HCT116 (cell line): ENCODE results near the gene PARP6. TPM values are rescaled to one million over a fixed set of nuclear protein-coding genes. Genes with fewer than 3 reads are reported as not detected.
A peak's percentile ranks its signal among the peaks of the same experiment; 100 is the strongest.

ENCODE experiments used
- ATAC-seq: fragments of 200-7000 bp; cut with Tn5 transposase; 2 replicates; pipeline ENCODE4 v1.9.1; 2020; ENCODE audit warnings: mild to moderate bottlenecking, moderate library complexity
- BruUV-seq: library from RNA; stranded (reverse); fragments of 400-500 nt; replicated peaks from 2 replicates; lab custom pipeline; 2021; lab: Mats Ljungman, UMichigan
- CTCF ChIA-PET: fragments of 300-600 bp; sonication (Branson Sonifier 250); formaldehyde crosslinking; loops from one replicate; lab custom pipeline; 2021; ENCODE audit warnings: antibody characterized with exemption; lab: Charles Lee
- POLR2A ChIA-PET: fragments of 300-600, 350-600 bp; sonication (Branson Sonifier 250); formaldehyde crosslinking; loops from one replicate; lab custom pipeline; 2021; ENCODE audit warnings: antibody characterized with exemption; lab: Charles Lee
- RAD21 ChIA-PET, 2 experiments: fragments of 300-600 bp; sonication (Branson Sonifier 250); formaldehyde crosslinking; loops; one replicate each; lab custom pipeline; 2023; ENCODE audit warnings: low total read pairs in 2 of 2; ENCODE audit not compliant: uncharacterized antibody in 2 of 2, unreplicated experiment in 2 of 2, low non-redundant PET in 1 of 2; lab: Charles Lee
- DNase-seq: peaks from one replicate; pipeline ENCODE4 v3.0.0-alpha.2; 2010; ENCODE audit warnings: low read depth, low spot score
- H2AFZ ChIP-seq: fragments of 200-600 bp; shearing (Covaris generic), sonication (generic); 2 replicates; pipeline ENCODE4 v1.6.1; 2017; ENCODE audit warnings: low read depth, mixed run types, mixed read lengths, antibody characterized with exemption, low read length; ENCODE audit not compliant: poor library complexity, severe bottlenecking
- H3K27ac ChIP-seq: 2 replicates; pipeline ENCODE4 v1.5.1; 2012; ENCODE audit warnings: low read depth, low read length
- H3K27me3 ChIP-seq: fragments of 200-600 bp; sonication (generic); 2 replicates; pipeline ENCODE4 v1.6.1; 2016; ENCODE audit warnings: mixed run types, low read length, mixed read lengths; ENCODE audit not compliant: insufficient read depth
- H3K36me3 ChIP-seq, 2 experiments: fragments of 200-500 bp in 1 of 2; fragments of 200-600 bp in 1 of 2; sonication (Bioruptor generic) in 1 of 2; sonication (generic) in 1 of 2; 2 replicates each; pipeline versions ENCODE4 v1.5.1 to v1.6.1; 2014 to 2016; ENCODE audit warnings: low read length in 2 of 2, inconsistent platforms in 1 of 2, mixed read lengths in 1 of 2, mixed run types in 1 of 2; ENCODE audit not compliant: insufficient read depth in 2 of 2, control insufficient read depth in 1 of 2
- H3K4me1 ChIP-seq, 2 experiments: fragments of 200-600 bp in 1 of 2; sonication (generic) in 1 of 2; 2 replicates each; pipeline versions ENCODE4 v1.5.1 to v1.6.1; 2012 to 2017; ENCODE audit warnings: low read length in 2 of 2, inconsistent platforms in 1 of 2, mild to moderate bottlenecking in 1 of 2, mixed read lengths in 1 of 2, mixed run types in 1 of 2, moderate library complexity in 1 of 2; ENCODE audit not compliant: insufficient read depth in 2 of 2, control insufficient read depth in 1 of 2
- H3K4me2 ChIP-seq: fragments of 200-600 bp; sonication (generic); 2 replicates; pipeline ENCODE4 v1.6.1; 2017; ENCODE audit warnings: mixed run types, low read length, mixed read lengths
- H3K4me3 ChIP-seq, 2 experiments: fragments of 200-600 bp in 1 of 2; sonication (generic) in 1 of 2; replicated peaks in 1 of 2; 2 replicates each; pipeline ENCODE4 v1.5.1; 2011 to 2016; ENCODE audit warnings: low read length in 2 of 2, control low read depth in 1 of 2, low read depth in 1 of 2, mild to moderate bottlenecking in 1 of 2, mixed read lengths in 1 of 2, mixed run types in 1 of 2
- H3K79me2 ChIP-seq: fragments of 200-600 bp; sonication (generic); 2 replicates; pipeline ENCODE4 v1.6.1; 2017; ENCODE audit warnings: mild to moderate bottlenecking, mixed run types, low read length, moderate library complexity, mixed read lengths; ENCODE audit not compliant: insufficient read depth
- H3K9ac ChIP-seq: fragments of 200-600 bp; sonication (generic); 2 replicates; pipeline ENCODE4 v1.6.1; 2016; ENCODE audit warnings: low read length, mixed read lengths
- H3K9me2 ChIP-seq: fragments of 200-600 bp; sonication (generic), shearing (Covaris generic); 2 replicates; pipeline ENCODE4 v1.6.1; 2017; ENCODE audit warnings: mixed run types, mild to moderate bottlenecking, moderate library complexity; ENCODE audit not compliant: insufficient read depth
- H3K9me3 ChIP-seq, 2 experiments: fragments of 200-500 bp in 1 of 2; fragments of 200-600 bp in 1 of 2; sonication (Bioruptor generic) in 1 of 2; sonication (generic) in 1 of 2; 2 replicates each; pipeline ENCODE4 v1.6.1; 2014 to 2017; ENCODE audit warnings: low read length in 2 of 2, mixed read lengths in 2 of 2, inconsistent platforms in 1 of 2, low read depth in 1 of 2, mild to moderate bottlenecking in 1 of 2, mixed run types in 1 of 2, moderate library complexity in 1 of 2; ENCODE audit not compliant: control insufficient read depth in 1 of 2, insufficient read depth in 1 of 2
- H4K20me1 ChIP-seq: fragments of 200-600 bp; sonication (generic), shearing (Covaris generic); 2 replicates; pipeline ENCODE4 v1.6.1; 2017; ENCODE audit warnings: mixed run types, mild to moderate bottlenecking, moderate library complexity; ENCODE audit not compliant: insufficient read depth
- EGR1 ChIP-seq: IDR thresholded peaks from 2 replicates; pipeline ENCODE4 v1.6.1; 2012; ENCODE audit warnings: low read depth
- ELF1 ChIP-seq: IDR thresholded peaks from 2 replicates; pipeline ENCODE4 v1.6.1; 2012; ENCODE audit warnings: low read depth, borderline replicate concordance
- FOSL1 ChIP-seq: IDR thresholded peaks from 2 replicates; pipeline ENCODE4 v1.6.1; 2012; ENCODE audit warnings: low read depth
- POLR2AphosphoS5 ChIP-seq: IDR thresholded peaks from 2 replicates; pipeline ENCODE4 v1.6.1; 2011; ENCODE audit warnings: mild to moderate bottlenecking, low read depth, low read length, moderate library complexity
- RAD21 ChIP-seq: IDR thresholded peaks from 2 replicates; pipeline ENCODE4 v1.6.1; 2012; ENCODE audit warnings: low read depth, mild to moderate bottlenecking
- intact Hi-C: fragments of 100-400 bp; cut with micrococcal nuclease; formaldehyde crosslinking; loops from 2 replicates; pipeline ENCODE4 v1.10.0; 2022
- total RNA-seq: library from RNA; stranded (reverse); gene quantifications from one replicate; pipeline ENCODE4 v1.2.1, GENCODE V29; 2021; ENCODE audit not compliant: unreplicated experiment
- TF ChIP-seq, protein P1 (sequence below): IDR thresholded peaks from 2 replicates; pipeline ENCODE4 v1.6.1; 2011; ENCODE audit warnings: mild to moderate bottlenecking, low read length, moderate library complexity; ENCODE audit not compliant: insufficient replicate concordance; ENCODE audit errors: extremely low read depth
- TF ChIP-seq, protein P2 (sequence below): IDR thresholded peaks from 2 replicates; pipeline ENCODE4 v1.6.1; 2012
- TF ChIP-seq, protein P3 (sequence below): IDR thresholded peaks from 2 replicates; pipeline ENCODE4 v1.6.1; 2012

The PARP6 gene
- total RNA-seq, 1 experiment from 2014 or later: 67.9 TPM

DNA sequence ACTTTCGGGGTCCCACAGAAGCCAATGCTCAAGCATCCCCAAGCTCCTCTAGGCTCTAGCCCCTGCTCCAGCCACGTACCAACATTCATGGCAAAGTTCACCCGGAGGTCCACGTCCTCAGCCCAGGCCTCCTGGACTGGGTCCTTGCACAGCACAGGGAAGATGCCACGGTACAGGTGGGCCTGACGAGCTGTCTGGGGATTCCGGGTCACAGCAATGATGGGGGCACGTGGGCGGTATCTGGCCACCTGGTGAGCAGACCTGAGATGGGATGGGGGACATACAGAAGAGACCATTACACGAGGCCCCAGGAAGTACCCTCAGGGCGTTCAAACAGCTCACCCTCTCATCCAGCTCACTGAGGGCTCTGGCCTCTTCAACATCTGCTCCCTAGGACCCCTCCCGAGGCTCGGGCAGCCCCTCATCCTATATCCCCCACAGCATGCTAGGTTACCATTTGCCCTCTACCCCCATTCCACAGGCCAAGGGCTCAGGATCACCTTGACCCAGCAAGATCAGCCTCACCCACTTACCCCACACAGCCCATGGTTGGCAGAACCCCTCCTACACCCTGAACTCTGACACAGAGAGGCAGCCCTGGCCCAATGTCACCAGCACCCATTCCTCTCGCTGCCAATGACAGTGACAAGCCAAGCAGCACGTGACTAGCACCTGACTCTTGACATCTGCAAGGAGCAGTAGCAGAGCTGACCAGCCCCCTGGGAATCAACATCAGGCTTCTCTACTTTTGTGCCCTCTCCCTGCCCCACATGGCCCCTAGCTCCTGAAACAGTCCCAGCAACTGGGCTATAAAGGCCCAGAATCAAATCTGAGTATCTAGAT, 71.7 kb downstream of the PARP6 start:
- DNase-seq (no peak), ATAC-seq (no peak)
- ChIA-PET RAD21 (interaction anchor here in 1 of 2 experiments (0.8 kb wide), 1 partner anchor 85 kb away, joined by 6 read pairs; no protein-coding TSS in a partner anchor), CTCF (interaction anchor here (0.6 to 1.5 kb wide), 6 partner anchors 26 to 452 kb away, joined by 3 to 7 read pairs (median 4); no protein-coding TSS in a partner anchor), POLR2A (interaction anchor here (1.2 to 1.7 kb wide), 3 partner anchors 27 to 38 kb away, joined by 4 to 7 read pairs (median 4); partner anchors contain the start of gene PKM)
- Histone ChIP-seq H3K9me3 (no peaks in the 10 kb centered on the region), H3K4me1 (peaks cover 5 to 32% of the 10 kb centered on the region in 2 experiments; a peak in 3 of 4 replicates), H3K4me3 (no peak overlapping the region), H3K9ac (no peak overlapping the region), H2AFZ (no peak overlapping the region), H3K36me3 (peaks cover 51 to 63% of the 10 kb centered on the region in 2 experiments; a peak in 3 of 4 replicates), H3K9me2 (no peaks in the 10 kb centered on the region), H4K20me1 (peaks cover 24% of the 10 kb centered on the region; the same call in 1 of the 2 replicates), H3K27ac (peak overlapping the region; percentile 0), H3K27me3 (no peaks in the 10 kb centered on the region), H3K4me2 (no peak overlapping the region), H3K79me2 (peaks cover 33% of the 10 kb centered on the region)
- BruUV-seq: no TSS peak
- TF ChIP-seq RAD21: no peak
- no peak; the same call in 1 of the 2 replicates for TF ChIP-seq ELF1
- TF ChIP-seq EGR1: no peak
- TF ChIP-seq POLR2AphosphoS5: no peak; the same call in 1 of the 2 replicates
- TF ChIP-seq FOSL1: no peak
- TF ChIP-seq, protein P1, sequence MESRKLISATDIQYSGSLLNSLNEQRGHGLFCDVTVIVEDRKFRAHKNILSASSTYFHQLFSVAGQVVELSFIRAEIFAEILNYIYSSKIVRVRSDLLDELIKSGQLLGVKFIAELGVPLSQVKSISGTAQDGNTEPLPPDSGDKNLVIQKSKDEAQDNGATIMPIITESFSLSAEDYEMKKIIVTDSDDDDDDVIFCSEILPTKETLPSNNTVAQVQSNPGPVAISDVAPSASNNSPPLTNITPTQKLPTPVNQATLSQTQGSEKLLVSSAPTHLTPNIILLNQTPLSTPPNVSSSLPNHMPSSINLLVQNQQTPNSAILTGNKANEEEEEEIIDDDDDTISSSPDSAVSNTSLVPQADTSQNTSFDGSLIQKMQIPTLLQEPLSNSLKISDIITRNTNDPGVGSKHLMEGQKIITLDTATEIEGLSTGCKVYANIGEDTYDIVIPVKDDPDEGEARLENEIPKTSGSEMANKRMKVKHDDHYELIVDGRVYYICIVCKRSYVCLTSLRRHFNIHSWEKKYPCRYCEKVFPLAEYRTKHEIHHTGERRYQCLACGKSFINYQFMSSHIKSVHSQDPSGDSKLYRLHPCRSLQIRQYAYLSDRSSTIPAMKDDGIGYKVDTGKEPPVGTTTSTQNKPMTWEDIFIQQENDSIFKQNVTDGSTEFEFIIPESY: no peak
- TF ChIP-seq, protein P2, sequence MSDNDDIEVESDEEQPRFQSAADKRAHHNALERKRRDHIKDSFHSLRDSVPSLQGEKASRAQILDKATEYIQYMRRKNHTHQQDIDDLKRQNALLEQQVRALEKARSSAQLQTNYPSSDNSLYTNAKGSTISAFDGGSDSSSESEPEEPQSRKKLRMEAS: no peak
- TF ChIP-seq, protein P3, sequence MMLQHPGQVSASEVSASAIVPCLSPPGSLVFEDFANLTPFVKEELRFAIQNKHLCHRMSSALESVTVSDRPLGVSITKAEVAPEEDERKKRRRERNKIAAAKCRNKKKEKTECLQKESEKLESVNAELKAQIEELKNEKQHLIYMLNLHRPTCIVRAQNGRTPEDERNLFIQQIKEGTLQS: no peak
- intact Hi-C loops: no loop called here
